Mononuclear cell (primary cell): ENCODE data around the gene INAFM2. TPM values are rescaled to one million over a fixed set of nuclear protein-coding genes. Genes with fewer than 3 reads are reported as not detected.

ENCODE experiments used
- H3K27me3 ChIP-seq: 2 replicates; pipeline ENCODE4 v1.6.0; 2011; ENCODE audit warnings: low read length, control low read depth; ENCODE audit not compliant: insufficient read depth
- H3K4me1 ChIP-seq: 2 replicates; pipeline ENCODE4 v1.5.1; 2011; ENCODE audit warnings: mild to moderate bottlenecking, low read length, control low read depth; ENCODE audit not compliant: insufficient read depth
- H3K4me3 ChIP-seq: 2 replicates; pipeline ENCODE4 v1.5.1; 2011; ENCODE audit warnings: mild to moderate bottlenecking, low read length, moderate library complexity
- H3K9me3 ChIP-seq: 2 replicates; pipeline ENCODE4 v1.5.1; 2011; ENCODE audit warnings: low read depth, mild to moderate bottlenecking, control low read depth, low read length
- total RNA-seq: library from RNA; depleted of rRNA; stranded (reverse); fragments of >200 nt; gene quantifications from one replicate; pipeline ENCODE4 v1.2.3, GENCODE V29; 2012

INAFM2 gene
- total RNA-seq, 1 donor: 28.1 TPM

GRCh38 chr15:40325700-40326099 lies 2.2 kb downstream of the INAFM2 start:
- no peak overlapping the region for H3K4me3 ChIP-seq
- H3K27me3 ChIP-seq: no peaks in the 10 kb centered on the region
- no peaks in the 10 kb centered on the region for H3K9me3 ChIP-seq
- peaks cover 46% of the 10 kb centered on the region for H3K4me1 ChIP-seq

GRCh38 chr15:40327457-40327856 lies 4.0 kb downstream of the INAFM2 start:
- Histone ChIP-seq H3K9me3 (no peaks in the 10 kb centered on the region), H3K4me1 (peaks cover 60% of the 10 kb centered on the region), H3K27me3 (no peaks in the 10 kb centered on the region), H3K4me3 (no peak overlapping the region)

GRCh38 chr15:40328176-40328575 lies 4.7 kb downstream of the INAFM2 start:
- Histone ChIP-seq H3K9me3 (no peaks in the 10 kb centered on the region), H3K27me3 (no peaks in the 10 kb centered on the region), H3K4me1 (peaks cover 61% of the 10 kb centered on the region)

GRCh38 chr15:40328751-40329150 lies 5.3 kb downstream of the INAFM2 start:
- Histone ChIP-seq H3K4me1 (peaks cover 66% of the 10 kb centered on the region), H3K9me3 (no peaks in the 10 kb centered on the region), H3K4me3 (no peak overlapping the region), H3K27me3 (no peaks in the 10 kb centered on the region)

More at GRCh38 chr15:40328176-40328575, 4.7 kb downstream of the INAFM2 start:
- no peak overlapping the region for H3K4me3 ChIP-seq

- Histone ChIP-seq H3K27me3 (no peaks in the 10 kb centered on the region), H3K9me3 (no peaks in the 10 kb centered on the region), H3K4me1 (peaks cover 71% of the 10 kb centered on the region)
Measured at GRCh38 chr15:40329804-40330203, 6.3 kb downstream of the INAFM2 start.

GRCh38 chr15:40330368-40330836 lies 6.9 kb downstream of the INAFM2 start:
- H3K27me3 ChIP-seq: no peaks in the 10 kb centered on the region
- no peaks in the 10 kb centered on the region for H3K9me3 ChIP-seq
- no peak overlapping the region for H3K4me3 ChIP-seq
- H3K4me1 ChIP-seq: peaks cover 71% of the 10 kb centered on the region

More at GRCh38 chr15:40329804-40330203, 6.3 kb downstream of the INAFM2 start:
- H3K4me3 ChIP-seq: no peak overlapping the region

- H3K4me1 ChIP-seq: peaks cover 69% of the 10 kb centered on the region
Measured at GRCh38 chr15:40331026-40331425, 7.5 kb downstream of the INAFM2 start.

GRCh38 chr15:40331637-40332036 lies 8.1 kb downstream of the INAFM2 start:
- H3K4me1 ChIP-seq: peaks cover 72% of the 10 kb centered on the region

More at GRCh38 chr15:40331026-40331425, 7.5 kb downstream of the INAFM2 start:
- Histone ChIP-seq H3K4me3 (no peak overlapping the region), H3K9me3 (no peaks in the 10 kb centered on the region), H3K27me3 (no peaks in the 10 kb centered on the region)

GRCh38 chr15:40332113-40332781 lies 8.8 kb downstream of the INAFM2 start:
- Histone ChIP-seq H3K27me3 (no peaks in the 10 kb centered on the region), H3K9me3 (no peaks in the 10 kb centered on the region), H3K4me3 (no peak overlapping the region), H3K4me1 (peaks cover 73% of the 10 kb centered on the region)

More at GRCh38 chr15:40331637-40332036, 8.1 kb downstream of the INAFM2 start:
- Histone ChIP-seq H3K4me3 (no peak overlapping the region), H3K9me3 (no peaks in the 10 kb centered on the region), H3K27me3 (no peaks in the 10 kb centered on the region)

- peak overlapping the region; percentile 12 for H3K4me3 ChIP-seq
- H3K4me1 ChIP-seq: peaks cover 81% of the 10 kb centered on the region
- H3K27me3 ChIP-seq: no peaks in the 10 kb centered on the region
- H3K9me3 ChIP-seq: no peaks in the 10 kb centered on the region
Measured at GRCh38 chr15:40333922-40334492, 10.5 kb downstream of the INAFM2 start.

- Histone ChIP-seq H3K27me3 (no peaks in the 10 kb centered on the region), H3K4me3 (no peak overlapping the region), H3K9me3 (no peaks in the 10 kb centered on the region), H3K4me1 (peaks cover 82% of the 10 kb centered on the region)
Measured at GRCh38 chr15:40334541-40334940, 11.0 kb downstream of the INAFM2 start.

- no peaks in the 10 kb centered on the region for H3K9me3 ChIP-seq
Measured at GRCh38 chr15:40334941-40335795, 11.7 kb downstream of the INAFM2 start.

GRCh38 chr15:40335938-40336743 lies 12.6 kb downstream of the INAFM2 start:
- Histone ChIP-seq H3K27me3 (no peaks in the 10 kb centered on the region), H3K4me1 (peaks cover 84% of the 10 kb centered on the region), H3K4me3 (no peak overlapping the region), H3K9me3 (no peaks in the 10 kb centered on the region)

More at GRCh38 chr15:40334941-40335795, 11.7 kb downstream of the INAFM2 start:
- H3K4me3 ChIP-seq: no peak overlapping the region
- no peaks in the 10 kb centered on the region for H3K27me3 ChIP-seq
- H3K4me1 ChIP-seq: peaks cover 84% of the 10 kb centered on the region

GRCh38 chr15:40336744-40337122 lies 13.2 kb downstream of the INAFM2 start:
- H3K27me3 ChIP-seq: no peaks in the 10 kb centered on the region
- no peak overlapping the region for H3K4me3 ChIP-seq
- peaks cover 83% of the 10 kb centered on the region for H3K4me1 ChIP-seq
- H3K9me3 ChIP-seq: no peaks in the 10 kb centered on the region
